Activated T-helper 1 cell treated with anti-CD3 and anti-CD28 coated beads, Interleukin-12 subunit alpha, Interleukin-12 subunit beta, Interleukin-2, Interleukin-4 antibody, amounts not matched to agents 30 ng/mL and 10 ng/mL and 1 ng/mL, durations not matched to agents 14 hours and 24 hours and 36 hours (primary cell): ENCODE results near the gene IAPP. TPM values are rescaled to one million over a fixed set of nuclear protein-coding genes. Genes with fewer than 3 reads are reported as not detected.
"Not testable (repeated sequence)": the region's sequence is repeated elsewhere in the genome, so short reads cannot be mapped to it uniquely, and the experiment has no call there.

ENCODE experiments used
- DNase-seq: peaks from one replicate; pipeline ENCODE4 v3.0.0; 2021; ENCODE audit warnings: low spot score
- H3K27ac Mint-ChIP-seq: one replicate; pipeline ENCODE4 v1.8.0; 2021; ENCODE audit warnings: mild to moderate bottlenecking, mixed read lengths
- H3K27me3 Mint-ChIP-seq: one replicate; pipeline ENCODE4 v1.8.0; 2022; ENCODE audit warnings: mild to moderate bottlenecking, moderate library complexity, mixed read lengths; ENCODE audit not compliant: insufficient read depth
- H3K36me3 Mint-ChIP-seq: one replicate; pipeline ENCODE4 v1.8.0; 2021; ENCODE audit warnings: low read depth, mixed read lengths
- H3K4me1 Mint-ChIP-seq: one replicate; pipeline ENCODE4 v1.8.0; 2021; ENCODE audit warnings: low read depth, mixed read lengths
- H3K4me3 Mint-ChIP-seq: one replicate; pipeline ENCODE4 v1.8.0; 2021; ENCODE audit warnings: mild to moderate bottlenecking, moderate library complexity, mixed read lengths
- H3K9me3 Mint-ChIP-seq: one replicate; pipeline ENCODE4 v1.8.0; 2021; ENCODE audit warnings: mixed read lengths
- intact Hi-C: fragments of 100-400 bp; cut with micrococcal nuclease; formaldehyde crosslinking; loops from one replicate; pipeline ENCODE4 v1.15.1; 2024
- total RNA-seq: library from RNA; stranded (reverse); gene quantifications from 2 replicates; pipeline ENCODE4 v1.2.3, GENCODE V29; 2022

Gene IAPP
- total RNA-seq, 1 donor from 2014 or later = not detected

GRCh38 chr12:21346542-21347205, 26.0 kb upstream of the IAPP start:
- no peak overlapping the region for H3K4me3 Mint-ChIP-seq
- intact Hi-C loops = no loop called here

GRCh38 chr12:21350975-21351374, 21.7 kb upstream of the IAPP start:
- H3K27me3 Mint-ChIP-seq = peaks cover 6% of the 10 kb centered on the region
- no peak overlapping the region for H3K27ac Mint-ChIP-seq
- no peak overlapping the region for H3K4me3 Mint-ChIP-seq
- no peak for DNase-seq
- no peaks in the 10 kb centered on the region for H3K9me3 Mint-ChIP-seq
- H3K4me1 Mint-ChIP-seq = no peaks in the 10 kb centered on the region
- intact Hi-C loops = no loop called here
- H3K36me3 Mint-ChIP-seq = no peaks in the 10 kb centered on the region

More at GRCh38 chr12:21346542-21347205, 26.0 kb upstream of the IAPP start:
- Mint-ChIP-seq H3K4me1 (no peaks in the 10 kb centered on the region), H3K27ac (no peak overlapping the region), H3K27me3 (no peaks in the 10 kb centered on the region), H3K9me3 (no peaks in the 10 kb centered on the region), H3K36me3 (no peaks in the 10 kb centered on the region)
- DNase-seq = no peak

- H3K27ac Mint-ChIP-seq = no peak overlapping the region
These were observed 19.2 kb upstream of the IAPP start for GRCh38 chr12:21353487-21353886.

GRCh38 chr12:21353948-21354347, 18.8 kb upstream of the IAPP start:
- H3K4me1 Mint-ChIP-seq = no peaks in the 10 kb centered on the region
- H3K27ac Mint-ChIP-seq = no peak overlapping the region
- intact Hi-C loops = no loop called here
- no peaks in the 10 kb centered on the region for H3K36me3 Mint-ChIP-seq
- peaks cover 6% of the 10 kb centered on the region for H3K27me3 Mint-ChIP-seq
- no peaks in the 10 kb centered on the region for H3K9me3 Mint-ChIP-seq
- no peak for DNase-seq
- no peak overlapping the region for H3K4me3 Mint-ChIP-seq

More at GRCh38 chr12:21353487-21353886, 19.2 kb upstream of the IAPP start:
- Mint-ChIP-seq H3K4me1 (no peaks in the 10 kb centered on the region), H3K36me3 (no peaks in the 10 kb centered on the region), H3K27me3 (peaks cover 6% of the 10 kb centered on the region), H3K4me3 (no peak overlapping the region), H3K9me3 (no peaks in the 10 kb centered on the region)
- intact Hi-C loops = no loop called here
- DNase-seq = no peak

- intact Hi-C loops = no loop called here
- no peaks in the 10 kb centered on the region for H3K4me1 Mint-ChIP-seq
- DNase-seq = no peak
- H3K36me3 Mint-ChIP-seq = no peaks in the 10 kb centered on the region
- no peaks in the 10 kb centered on the region for H3K9me3 Mint-ChIP-seq
- peaks cover 6% of the 10 kb centered on the region for H3K27me3 Mint-ChIP-seq
- no peak overlapping the region for H3K27ac Mint-ChIP-seq
- no peak overlapping the region for H3K4me3 Mint-ChIP-seq
These were observed 18.1 kb upstream of the IAPP start for GRCh38 chr12:21354641-21355040.

- H3K9me3 Mint-ChIP-seq, H3K36me3 Mint-ChIP-seq, H3K27ac Mint-ChIP-seq, H3K27me3 Mint-ChIP-seq, DNase-seq, H3K4me3 Mint-ChIP-seq, H3K4me1 Mint-ChIP-seq, intact Hi-C loops: not testable (repeated sequence)
These were observed 12.1 kb upstream of the IAPP start for GRCh38 chr12:21360632-21361031.

GRCh38 chr12:21369141-21369980, 3.3 kb upstream of the IAPP start:
- H3K27ac Mint-ChIP-seq = no peak overlapping the region
- no peak for DNase-seq
- H3K4me1 Mint-ChIP-seq = no peaks in the 10 kb centered on the region
- intact Hi-C loops = no loop called here
- peaks cover 2% of the 10 kb centered on the region for H3K27me3 Mint-ChIP-seq
- no peak overlapping the region for H3K4me3 Mint-ChIP-seq
- no peaks in the 10 kb centered on the region for H3K36me3 Mint-ChIP-seq
- H3K9me3 Mint-ChIP-seq = no peaks in the 10 kb centered on the region

GRCh38 chr12:21370845-21371449, 1.8 kb upstream of the IAPP start:
- no peak for DNase-seq
- intact Hi-C loops = no loop called here

GRCh38 chr12:21379218-21379617, 6.5 kb downstream of the IAPP start:
- no peak for DNase-seq
- Mint-ChIP-seq H3K27ac (no peak overlapping the region), H3K4me1 (no peaks in the 10 kb centered on the region), H3K9me3 (no peaks in the 10 kb centered on the region), H3K36me3 (no peaks in the 10 kb centered on the region), H3K27me3 (peaks cover 7% of the 10 kb centered on the region), H3K4me3 (no peak overlapping the region)
- intact Hi-C loops = no loop called here

More at GRCh38 chr12:21370845-21371449, 1.8 kb upstream of the IAPP start:
- H3K4me3 Mint-ChIP-seq = no peak overlapping the region
- no peaks in the 10 kb centered on the region for H3K36me3 Mint-ChIP-seq
- no peaks in the 10 kb centered on the region for H3K9me3 Mint-ChIP-seq
- no peak overlapping the region for H3K27ac Mint-ChIP-seq
- no peaks in the 10 kb centered on the region for H3K4me1 Mint-ChIP-seq
- peaks cover 2% of the 10 kb centered on the region for H3K27me3 Mint-ChIP-seq

GRCh38 chr12:21381320-21381719, 8.6 kb downstream of the IAPP start:
- intact Hi-C loops, DNase-seq, H3K4me1 Mint-ChIP-seq, H3K27ac Mint-ChIP-seq, H3K36me3 Mint-ChIP-seq, H3K9me3 Mint-ChIP-seq, H3K27me3 Mint-ChIP-seq, H3K4me3 Mint-ChIP-seq: not testable (repeated sequence)

- DNase-seq = no peak
- no peaks in the 10 kb centered on the region for H3K36me3 Mint-ChIP-seq
- H3K4me3 Mint-ChIP-seq = no peak overlapping the region
- no peaks in the 10 kb centered on the region for H3K4me1 Mint-ChIP-seq
- no peaks in the 10 kb centered on the region for H3K9me3 Mint-ChIP-seq
- H3K27me3 Mint-ChIP-seq = peaks cover 6% of the 10 kb centered on the region
- intact Hi-C loops = no loop called here
- H3K27ac Mint-ChIP-seq = no peak overlapping the region
These were observed 11.6 kb downstream of the IAPP start for GRCh38 chr12:21384261-21384660.

GRCh38 chr12:21387174-21387573, 14.5 kb downstream of the IAPP start:
- H3K36me3 Mint-ChIP-seq = no peaks in the 10 kb centered on the region
- H3K27me3 Mint-ChIP-seq = peaks cover 14% of the 10 kb centered on the region
- no peak for DNase-seq
- intact Hi-C loops = no loop called here
- no peak overlapping the region for H3K4me3 Mint-ChIP-seq
- H3K4me1 Mint-ChIP-seq = peaks cover under 1% of the 10 kb centered on the region
- H3K27ac Mint-ChIP-seq = no peak overlapping the region
- H3K9me3 Mint-ChIP-seq = no peaks in the 10 kb centered on the region

- H3K9me3 Mint-ChIP-seq = no peaks in the 10 kb centered on the region
- DNase-seq = no peak
- intact Hi-C loops = no loop called here
- H3K27ac Mint-ChIP-seq = no peak overlapping the region
- H3K4me1 Mint-ChIP-seq = peaks cover 6% of the 10 kb centered on the region
- H3K4me3 Mint-ChIP-seq = no peak overlapping the region
- H3K36me3 Mint-ChIP-seq = no peaks in the 10 kb centered on the region
- peaks cover 14% of the 10 kb centered on the region for H3K27me3 Mint-ChIP-seq
These were observed 19.7 kb downstream of the IAPP start for GRCh38 chr12:21392384-21392783.
